Left kidney (tissue), 2 donors: Measurements from ENCODE around the gene PPIL6. TPM values are rescaled to one million over a fixed set of nuclear protein-coding genes. Genes with fewer than 3 reads are reported as not detected.
A peak's percentile ranks its signal among the peaks of the same experiment; 100 is the strongest.
"Not testable (repeated sequence)": the region's sequence is repeated elsewhere in the genome, so short reads cannot be mapped to it uniquely, and the experiment has no call there.

Source experiments
- DNase-seq: peaks from one replicate; pipeline ENCODE4 v3.0.0-alpha.2; 2013
- polyA plus RNA-seq: library from polyadenylated mRNA; unstranded; fragments of 120-200 nt; gene quantifications from one replicate; pipeline ENCODE4 v1.2.1, GENCODE V29; 2013; ENCODE audit not compliant: insufficient read length

The PPIL6 gene
- polyA plus RNA-seq, 1 donor = 21.5 TPM

GRCh38 chr6:109396046-109396718 lies 44.2 kb downstream of the PPIL6 start:
- no peak for DNase-seq

- DNase-seq = no peak
Measured at GRCh38 chr6:109393886-109394281, 46.5 kb downstream of the PPIL6 start.

- DNase-seq = no peak
Measured at GRCh38 chr6:109393157-109393885, 47.1 kb downstream of the PPIL6 start.

GRCh38 chr6:109389650-109390274 lies 50.7 kb downstream of the PPIL6 start:
- no peak for DNase-seq

GRCh38 chr6:109388265-109388664 lies 52.2 kb downstream of the PPIL6 start:
- no peak for DNase-seq

- no peak for DNase-seq
Measured at GRCh38 chr6:109383438-109383940, 56.9 kb downstream of the PPIL6 start.

- peak; percentile 93 for DNase-seq
Measured at GRCh38 chr6:109382576-109383437, 57.6 kb downstream of the PPIL6 start.

- DNase-seq = peak; percentile 96
Measured at GRCh38 chr6:109381747-109382575, 58.5 kb downstream of the PPIL6 start, which contains the start of gene CD164. CD164 (minus strand) TSS chr6:109382467; CDS start chr6:109382378, 89 bp downstream.

GRCh38 chr6:109381061-109381746 lies 59.2 kb downstream of the PPIL6 start:
- DNase-seq = peak; percentile 49

- no peak for DNase-seq
Measured at GRCh38 chr6:109379711-109380110, 60.7 kb downstream of the PPIL6 start.

- DNase-seq = no peak
Measured at GRCh38 chr6:109377717-109378116, 62.7 kb downstream of the PPIL6 start.

- no peak for DNase-seq
Measured at GRCh38 chr6:109374326-109374892, 66.0 kb downstream of the PPIL6 start.

GRCh38 chr6:109373762-109374161 lies 66.7 kb downstream of the PPIL6 start:
- DNase-seq = no peak

GRCh38 chr6:109373331-109373730 lies 67.1 kb downstream of the PPIL6 start:
- no peak for DNase-seq

- DNase-seq = no peak
Measured at GRCh38 chr6:109372130-109372529, 68.3 kb downstream of the PPIL6 start.

- DNase-seq = no peak
Measured at GRCh38 chr6:109370792-109371191, 69.6 kb downstream of the PPIL6 start.

GRCh38 chr6:109370336-109370735 lies 70.1 kb downstream of the PPIL6 start:
- no peak for DNase-seq

- DNase-seq = no peak
Measured at GRCh38 chr6:109369728-109370127, 70.7 kb downstream of the PPIL6 start.

GRCh38 chr6:109364382-109365078 lies 75.9 kb downstream of the PPIL6 start:
- DNase-seq = not testable (repeated sequence)
